Fibroblast of the aortic adventitia (primary cell): Measurements from ENCODE around the gene NPLOC4. TPM values are rescaled to one million over a fixed set of nuclear protein-coding genes. Genes with fewer than 3 reads are reported as not detected.

Experiments used
- DNase-seq: peaks from one replicate; pipeline ENCODE4 v3.0.0-alpha.2; 2010; ENCODE audit warnings: low read depth
- H3K4me3 ChIP-seq: 2 replicates; pipeline ENCODE4 v1.5.1; 2011; ENCODE audit warnings: low read depth, mild to moderate bottlenecking, control low read depth, low read length, moderate library complexity
- total RNA-seq: library from RNA; depleted of rRNA; stranded (reverse); fragments of >200 nt; gene quantifications from 2 replicates; pipeline ENCODE4 v1.2.3, GENCODE V29; 2012; ENCODE audit warnings: low replicate concordance
- TF ChIP-seq, protein P1 (sequence below): IDR thresholded peaks from 2 replicates; pipeline ENCODE4 v1.5.1; 2011; ENCODE audit warnings: mild to moderate bottlenecking, low read length, control low read depth, inconsistent platforms; ENCODE audit not compliant: insufficient read depth

The NPLOC4 gene
- total RNA-seq, 1 donor: 60.3 TPM

DNA sequence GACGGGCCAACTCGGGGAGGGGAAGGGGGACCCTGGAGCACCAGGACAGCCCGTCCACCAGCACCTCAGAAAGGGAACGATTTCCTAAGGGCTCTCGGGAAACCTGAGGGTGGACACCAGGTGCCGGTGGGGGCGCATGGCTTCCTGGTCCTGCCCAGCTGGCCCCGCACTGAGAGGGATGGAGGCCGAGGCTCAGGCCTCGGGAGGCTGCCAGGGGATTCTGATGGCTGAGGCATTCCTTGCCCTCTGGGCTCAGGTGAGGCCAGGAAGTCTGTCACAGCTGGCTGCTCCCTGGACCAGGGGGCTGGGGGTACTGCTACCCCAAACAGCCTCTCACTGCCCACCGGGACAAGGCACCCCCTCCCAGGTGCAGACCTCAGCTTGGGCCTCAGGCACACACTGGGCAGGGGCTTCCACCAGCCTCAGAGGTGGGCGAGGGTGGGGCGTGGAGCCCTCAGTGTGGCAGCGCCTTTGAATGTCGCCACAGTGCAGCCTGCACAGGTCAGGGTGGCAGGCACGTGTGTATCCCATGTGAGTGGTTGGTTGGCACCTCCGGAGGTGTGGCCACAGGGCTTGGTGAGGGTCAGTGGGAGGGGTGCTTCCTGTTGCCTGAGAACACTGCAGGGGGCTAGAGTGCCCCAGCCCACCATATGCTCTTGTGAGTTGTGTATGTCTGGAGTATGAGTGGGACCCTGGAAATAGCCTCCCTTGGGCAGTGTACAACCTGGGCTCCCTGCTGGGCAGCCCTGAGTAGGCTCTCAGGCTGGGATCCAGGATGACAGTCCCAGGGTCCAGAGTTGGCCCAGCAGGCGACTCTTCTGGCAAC is 112.7 kb downstream of the NPLOC4 start:
- TF ChIP-seq, protein P1, sequence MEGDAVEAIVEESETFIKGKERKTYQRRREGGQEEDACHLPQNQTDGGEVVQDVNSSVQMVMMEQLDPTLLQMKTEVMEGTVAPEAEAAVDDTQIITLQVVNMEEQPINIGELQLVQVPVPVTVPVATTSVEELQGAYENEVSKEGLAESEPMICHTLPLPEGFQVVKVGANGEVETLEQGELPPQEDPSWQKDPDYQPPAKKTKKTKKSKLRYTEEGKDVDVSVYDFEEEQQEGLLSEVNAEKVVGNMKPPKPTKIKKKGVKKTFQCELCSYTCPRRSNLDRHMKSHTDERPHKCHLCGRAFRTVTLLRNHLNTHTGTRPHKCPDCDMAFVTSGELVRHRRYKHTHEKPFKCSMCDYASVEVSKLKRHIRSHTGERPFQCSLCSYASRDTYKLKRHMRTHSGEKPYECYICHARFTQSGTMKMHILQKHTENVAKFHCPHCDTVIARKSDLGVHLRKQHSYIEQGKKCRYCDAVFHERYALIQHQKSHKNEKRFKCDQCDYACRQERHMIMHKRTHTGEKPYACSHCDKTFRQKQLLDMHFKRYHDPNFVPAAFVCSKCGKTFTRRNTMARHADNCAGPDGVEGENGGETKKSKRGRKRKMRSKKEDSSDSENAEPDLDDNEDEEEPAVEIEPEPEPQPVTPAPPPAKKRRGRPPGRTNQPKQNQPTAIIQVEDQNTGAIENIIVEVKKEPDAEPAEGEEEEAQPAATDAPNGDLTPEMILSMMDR: no peak

DNA sequence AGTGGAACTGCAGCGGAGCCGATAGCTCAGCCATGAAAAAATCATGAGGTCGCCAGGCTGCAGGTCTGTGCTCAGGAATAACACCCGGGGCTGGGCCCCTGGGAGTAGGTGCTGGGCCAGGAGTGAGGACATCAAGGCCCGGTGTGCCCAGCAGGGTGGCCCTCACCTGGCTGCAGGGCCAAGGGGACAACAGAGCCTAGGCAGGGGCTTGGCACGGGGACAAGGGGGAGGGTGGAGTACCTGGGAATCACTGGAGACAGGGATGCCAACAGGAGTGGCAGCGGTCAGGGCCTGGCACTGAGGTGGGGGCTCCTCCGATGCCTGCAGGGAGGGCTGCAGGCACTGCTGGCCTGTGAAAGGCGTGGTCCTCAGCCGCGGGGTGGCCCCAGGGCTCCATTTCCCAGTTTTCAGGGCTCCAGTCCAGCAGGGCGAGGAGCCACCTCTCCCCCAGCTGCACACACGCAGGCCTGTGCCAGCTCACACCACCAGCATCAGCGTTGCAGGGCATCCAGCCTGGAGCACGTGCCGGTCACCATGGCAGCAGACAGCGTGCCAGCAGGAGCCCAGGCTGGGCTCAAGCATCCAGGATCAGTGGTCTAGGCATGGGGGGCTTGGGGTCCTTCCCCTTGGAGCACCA is 113.4 kb downstream of the NPLOC4 start:
- no peak overlapping the region for H3K4me3 ChIP-seq

More for the DNA sequence above, 112.7 kb downstream of the NPLOC4 start:
- DNase-seq: no peak
- H3K4me3 ChIP-seq: no peak overlapping the region

DNA sequence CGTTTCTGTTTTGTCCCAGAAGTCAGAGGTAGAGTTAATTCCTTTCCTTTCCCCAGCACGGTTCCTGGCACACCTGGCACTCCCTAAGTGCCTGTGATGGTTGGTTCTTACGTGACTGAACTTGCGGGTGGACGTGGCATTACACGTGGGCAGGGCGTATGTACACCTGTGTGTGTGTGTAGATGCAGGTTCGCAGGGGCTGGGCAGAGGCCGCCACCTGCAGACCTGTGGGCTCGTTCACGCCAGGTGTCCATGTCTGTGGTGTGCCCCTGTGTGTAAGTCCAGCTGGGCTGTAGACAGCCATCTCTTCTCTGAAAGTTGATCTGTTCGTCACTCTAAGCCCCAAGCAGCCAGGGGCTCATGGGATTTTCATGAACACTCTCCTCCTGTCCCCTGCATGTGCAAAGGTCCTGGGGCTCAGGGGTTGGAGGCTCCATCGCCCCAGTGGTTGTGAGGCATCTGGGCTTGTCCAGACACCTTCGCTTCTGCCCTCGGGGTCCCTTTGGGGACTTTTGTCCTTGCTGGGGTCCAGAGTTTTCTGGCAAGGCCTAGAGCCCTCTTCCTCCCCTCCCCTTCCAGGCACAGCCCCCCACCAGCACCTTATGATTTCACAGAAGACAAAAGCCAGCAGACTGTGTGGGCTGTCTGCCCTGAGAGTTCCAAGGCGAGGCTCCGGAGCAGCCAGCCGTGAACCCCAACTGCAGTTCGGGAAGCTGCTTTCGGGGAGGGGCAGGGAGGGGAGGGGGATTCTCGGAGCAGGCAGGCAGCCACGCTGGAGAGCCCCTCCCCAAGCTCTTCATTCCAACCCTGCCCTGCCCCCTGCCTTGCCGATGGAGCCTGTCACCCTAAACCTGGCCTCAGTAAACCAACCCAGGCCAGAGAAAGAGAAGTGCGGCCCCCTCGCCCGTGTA is 114.2 kb downstream of the NPLOC4 start:
- TF ChIP-seq, protein P1: peak; percentile 45
- no peak for DNase-seq
- H3K4me3 ChIP-seq: no peak overlapping the region

More for the DNA sequence above, 113.4 kb downstream of the NPLOC4 start:
- peak; percentile 63 for DNase-seq
- TF ChIP-seq, protein P1: no peak

DNA sequence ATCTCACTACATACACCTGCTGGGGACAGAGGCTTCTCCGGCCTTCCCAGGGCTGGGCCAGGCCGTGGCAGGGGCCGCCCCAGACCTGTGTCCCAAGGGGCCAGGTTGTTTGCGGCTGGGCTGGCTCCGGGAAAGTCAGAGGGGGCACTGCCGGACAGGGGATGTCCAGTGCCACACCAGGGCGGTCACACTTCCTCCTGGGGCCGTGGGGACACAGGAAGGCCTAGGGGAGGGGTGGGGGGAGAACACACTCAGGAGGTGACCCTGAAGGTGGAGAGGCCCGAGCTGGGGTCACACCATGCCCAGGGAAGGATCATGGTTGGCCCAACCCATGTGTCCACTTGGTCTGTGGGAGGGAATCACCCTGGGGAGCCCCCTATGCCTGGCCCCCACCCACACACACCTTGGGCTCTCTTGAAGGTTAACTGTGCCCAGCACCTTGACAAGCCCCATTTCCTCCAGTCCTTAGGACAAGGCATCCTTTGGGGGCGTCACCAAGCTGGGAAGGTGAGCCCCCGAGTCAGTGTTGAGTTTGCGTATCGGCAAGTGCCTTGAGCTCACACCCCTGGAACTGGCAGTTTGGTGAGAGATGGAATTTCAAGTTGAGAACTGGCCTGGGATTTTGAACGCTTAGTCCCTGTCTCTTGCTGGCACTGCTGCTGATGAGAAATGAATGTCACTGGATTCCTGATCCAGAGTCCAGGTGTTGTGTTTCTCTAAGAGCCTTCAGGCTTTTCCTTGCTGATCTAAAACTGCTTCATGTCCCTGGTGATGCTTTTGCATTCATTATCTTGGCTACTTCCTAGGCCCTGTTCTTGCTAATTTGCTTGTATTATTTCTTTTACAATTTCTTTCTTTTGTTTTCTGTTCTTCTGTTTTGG is 116.7 kb downstream of the NPLOC4 start:
- DNase-seq: no peak
- H3K4me3 ChIP-seq: no peak overlapping the region
- TF ChIP-seq, protein P1: no peak

DNA sequence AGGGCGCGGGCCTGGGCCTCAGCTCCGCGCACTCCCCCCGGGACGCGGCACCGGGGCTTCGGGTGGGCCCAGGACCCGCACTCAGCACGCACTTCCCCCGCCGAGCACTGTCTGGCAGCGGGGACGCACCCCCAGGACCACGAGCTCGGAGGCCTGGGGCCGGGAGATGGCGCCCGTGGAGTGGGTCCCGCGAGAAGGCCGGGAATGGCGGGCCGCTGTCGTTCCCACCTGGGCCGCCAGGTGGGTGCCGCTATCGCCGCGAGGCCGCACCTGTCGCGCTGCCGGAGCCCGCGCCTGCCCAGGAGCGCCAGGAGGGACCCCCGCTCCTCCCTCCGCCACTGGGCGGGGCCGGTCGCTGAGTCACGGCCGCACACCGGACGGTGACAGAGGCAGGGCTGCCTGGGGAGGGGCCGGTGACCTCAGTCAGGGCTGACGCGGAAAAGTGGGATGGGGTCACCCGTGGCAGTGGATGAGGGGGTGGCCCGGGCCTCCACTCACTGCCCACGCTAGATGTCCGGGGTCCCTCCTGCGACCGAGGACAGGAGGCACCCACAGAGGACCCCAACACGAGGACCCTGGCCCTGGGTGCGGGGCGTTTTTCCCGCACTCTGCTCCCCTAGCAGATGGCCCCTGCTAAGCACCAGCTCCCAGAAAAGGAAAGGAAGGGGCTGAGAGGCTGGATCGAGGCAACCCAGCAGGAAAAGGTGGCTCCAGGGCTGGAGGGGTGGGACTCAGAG is 117.5 kb downstream of the NPLOC4 start:
- DNase-seq: no peak
- H3K4me3 ChIP-seq: peak overlapping the region; percentile 56
- TF ChIP-seq, protein P1: peak; percentile 26
